NCI-H1092 treated with DMSO at 0.1 percent for 48 hours (cell line): ENCODE data around the gene MAP3K4.

Source experiments
- DNase-seq: peaks from one replicate; lab custom pipeline; 2025; lab: John Stamatoyannopoulos, UW

Gene MAP3K4

DNA sequence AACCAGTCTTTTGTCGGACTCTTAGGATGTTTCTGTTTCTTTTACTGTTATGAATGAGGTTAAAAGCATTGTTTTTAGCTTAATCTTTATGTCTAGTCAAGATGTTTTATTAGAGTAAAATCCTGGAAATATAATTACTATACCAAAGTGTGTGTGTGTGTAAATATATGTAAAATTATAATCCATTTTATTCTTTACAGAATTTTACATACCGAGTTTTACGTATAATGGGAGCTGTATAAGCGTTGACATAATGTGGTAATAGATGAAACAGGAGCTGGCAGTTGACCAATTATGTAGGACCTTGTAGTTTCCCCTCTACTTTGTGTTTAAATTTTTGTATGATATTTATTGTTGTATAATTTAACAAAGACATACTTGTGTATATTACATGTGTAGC is 16.7 kb downstream of the MAP3K4 start:
- no peak for DNase-seq

DNA sequence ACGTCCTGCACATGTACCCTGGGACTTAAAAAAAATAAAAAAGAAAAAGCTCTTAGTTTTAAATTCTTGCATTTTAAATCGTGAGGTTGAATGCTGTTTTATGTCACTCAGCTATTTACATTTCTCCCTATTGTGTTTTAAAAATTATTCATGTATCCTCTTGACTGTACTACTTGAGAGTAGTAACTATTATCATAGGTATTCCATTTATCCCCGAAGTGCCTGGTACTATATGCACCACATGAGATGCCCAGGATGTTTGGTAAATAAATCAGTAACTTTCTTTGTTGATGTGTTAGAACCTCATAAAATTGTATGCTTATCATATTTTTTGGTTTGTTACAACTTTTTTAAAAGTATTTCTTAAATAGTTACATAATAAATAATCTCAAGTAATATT is 18.4 kb downstream of the MAP3K4 start:
- no peak for DNase-seq

DNA sequence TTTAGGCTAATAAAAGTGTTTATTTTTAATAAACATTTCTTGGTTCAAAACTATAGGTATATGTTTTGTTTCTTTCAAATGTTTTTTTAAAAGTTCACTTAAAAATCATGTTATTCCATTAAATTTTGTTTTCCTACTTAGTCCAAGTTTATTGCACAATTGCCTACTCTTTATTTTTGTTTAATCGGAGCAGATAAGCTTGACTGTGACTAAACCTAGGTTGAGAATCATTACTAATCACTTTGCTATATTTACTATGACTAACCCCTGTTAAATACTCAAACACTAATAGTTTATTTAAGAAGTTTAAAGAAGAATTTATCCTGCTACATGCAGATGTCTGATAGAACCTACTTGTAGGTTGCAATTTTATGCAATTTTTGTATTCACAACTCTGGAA is 18.8 kb downstream of the MAP3K4 start:
- DNase-seq: no peak

DNA sequence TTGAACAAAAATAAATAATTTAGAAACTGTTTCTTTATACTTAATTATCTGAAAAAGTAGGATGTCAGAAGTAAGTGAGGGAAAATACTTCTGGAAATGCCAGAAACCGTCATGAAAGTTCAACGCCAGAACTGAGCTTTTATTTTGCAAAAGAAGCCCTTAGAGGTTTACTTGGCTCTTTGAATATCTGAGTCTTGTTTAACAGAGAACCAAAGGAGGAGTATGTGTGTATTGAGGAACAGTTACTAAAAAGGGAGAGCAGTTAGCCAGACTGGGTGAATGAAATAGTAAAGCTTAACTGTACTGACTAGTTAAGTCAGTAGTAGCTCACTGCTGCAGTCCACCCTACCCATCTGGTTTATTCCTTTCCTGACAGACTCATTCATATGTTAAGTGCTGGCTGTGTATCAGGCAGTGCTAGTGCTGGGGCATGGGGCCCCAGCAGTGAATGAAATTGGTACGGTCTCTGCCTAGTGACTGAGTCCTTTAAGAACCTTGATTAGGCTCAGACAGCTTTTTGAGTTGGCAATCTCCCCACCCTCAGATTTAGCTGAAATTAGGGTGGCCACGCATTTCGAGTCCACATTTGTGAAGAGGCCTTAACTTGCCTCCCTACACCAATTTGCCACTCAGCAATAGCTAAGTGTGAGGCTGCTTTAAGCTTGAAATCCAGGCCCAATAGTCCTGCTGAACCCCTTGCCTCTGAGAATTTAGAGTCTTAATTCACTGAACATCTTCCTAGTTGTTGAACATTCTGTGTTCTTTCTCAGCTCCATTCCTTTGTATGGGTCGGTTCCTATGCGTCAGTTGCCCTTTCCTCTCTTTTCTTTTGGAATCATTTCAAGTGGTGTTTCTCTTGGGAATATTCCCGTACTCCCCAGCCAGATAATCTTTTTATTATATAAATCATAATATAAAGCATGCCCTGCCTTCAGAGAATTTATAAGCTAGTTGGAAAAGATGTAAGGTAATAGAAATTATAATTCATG is 20.2 kb downstream of the MAP3K4 start:
- DNase-seq: no peak

DNA sequence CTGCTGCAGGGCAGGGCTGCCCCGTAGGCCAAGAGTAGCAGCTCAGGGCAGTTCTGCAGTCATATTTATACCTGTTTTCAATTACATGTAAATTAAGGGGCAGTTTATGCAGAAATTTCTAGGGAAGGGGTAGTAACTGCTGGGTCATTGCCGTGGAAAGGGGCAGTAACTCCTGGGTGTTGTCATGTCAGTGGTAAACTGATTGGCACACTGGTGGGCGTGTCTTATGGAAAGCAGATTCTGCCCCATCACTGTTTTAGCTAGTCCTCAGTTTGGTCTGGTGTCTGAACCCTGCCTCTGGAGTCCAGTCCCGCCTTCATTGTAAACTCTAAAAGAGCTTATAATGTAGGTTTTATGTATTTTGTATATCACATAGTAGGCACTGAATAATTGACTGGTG is 22.1 kb downstream of the MAP3K4 start:
- no peak for DNase-seq

DNA sequence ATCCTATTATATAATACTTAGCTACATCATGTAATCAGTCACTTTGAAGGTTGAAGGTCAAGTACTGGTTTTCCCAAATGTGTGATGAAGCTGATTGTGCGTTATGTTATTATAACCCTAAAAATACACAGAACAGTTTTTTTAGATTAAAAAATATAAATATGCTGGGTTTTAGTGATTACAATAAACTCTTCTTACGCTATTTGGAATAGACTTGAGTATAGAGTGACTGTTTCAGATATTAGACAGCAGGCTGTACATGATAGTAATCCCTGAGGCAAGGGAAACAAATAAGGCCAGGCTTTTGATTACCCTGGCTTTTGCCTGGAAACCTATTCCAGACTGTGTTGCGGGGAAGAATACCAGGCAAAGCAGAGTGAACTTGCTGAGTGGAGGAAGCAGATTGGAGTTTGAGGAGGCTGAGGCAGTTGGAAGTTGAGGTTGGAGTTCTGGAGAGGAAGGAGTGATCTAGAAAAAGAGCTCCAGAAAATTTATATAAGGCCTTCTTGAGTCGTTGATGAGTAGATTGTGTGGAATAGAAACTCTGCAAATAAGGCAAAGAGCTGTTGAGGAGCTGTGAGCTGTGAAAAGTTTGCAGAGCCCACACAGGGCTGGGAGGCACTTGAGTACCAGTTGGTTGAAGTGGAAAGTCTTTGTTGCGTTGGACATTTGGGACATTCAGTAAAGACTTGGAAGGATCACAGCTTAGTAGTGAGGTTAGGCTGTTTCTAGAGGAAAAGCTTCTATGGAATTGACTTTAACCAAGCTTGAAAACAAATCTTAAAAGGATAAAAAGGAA is 26.4 kb downstream of the MAP3K4 start:
- no peak for DNase-seq

DNA sequence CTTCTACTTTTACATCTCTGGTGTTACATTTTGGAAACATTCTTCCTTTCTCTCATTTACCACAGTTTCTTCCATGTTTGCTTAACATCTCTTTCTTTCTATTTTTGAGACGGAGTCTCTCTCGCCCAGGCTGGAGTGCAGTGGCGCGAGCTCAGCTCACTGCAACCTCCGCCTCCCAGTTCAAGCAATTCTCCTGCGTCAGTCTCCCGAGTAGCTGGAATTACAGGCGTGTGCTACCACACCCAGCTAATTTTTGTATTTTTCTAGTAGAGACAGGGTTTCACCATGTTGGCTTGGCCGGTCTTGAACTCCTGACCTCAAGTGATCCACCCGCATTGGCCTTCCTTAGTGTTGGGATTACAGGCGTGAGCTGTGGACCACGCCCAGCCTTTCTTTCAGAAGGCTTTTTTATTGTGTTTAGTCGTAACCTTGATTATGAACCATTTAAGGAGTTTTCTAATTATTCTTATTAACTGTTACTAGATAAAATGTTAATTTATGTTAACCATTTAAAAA is 27.8 kb downstream of the MAP3K4 start:
- DNase-seq: no peak

DNA sequence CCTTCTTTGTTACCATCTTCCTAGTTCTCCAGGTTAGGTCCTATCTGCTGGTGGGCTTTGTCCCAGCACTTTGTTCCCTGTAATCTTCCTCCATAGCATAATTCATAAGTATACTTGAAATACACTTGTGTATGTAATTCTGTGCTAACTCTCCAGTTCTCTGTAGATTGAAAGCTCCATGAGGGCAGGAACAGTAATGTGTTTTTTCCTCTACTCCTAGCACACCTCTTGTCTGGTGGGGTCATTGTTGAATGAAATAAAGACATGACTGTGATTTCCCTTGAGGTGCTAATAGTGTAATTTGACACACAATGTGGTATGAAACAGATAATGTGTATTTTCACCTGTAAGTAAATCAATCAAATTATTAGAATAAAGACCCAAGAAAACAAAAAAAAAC is 30.0 kb downstream of the MAP3K4 start:
- no peak for DNase-seq

DNA sequence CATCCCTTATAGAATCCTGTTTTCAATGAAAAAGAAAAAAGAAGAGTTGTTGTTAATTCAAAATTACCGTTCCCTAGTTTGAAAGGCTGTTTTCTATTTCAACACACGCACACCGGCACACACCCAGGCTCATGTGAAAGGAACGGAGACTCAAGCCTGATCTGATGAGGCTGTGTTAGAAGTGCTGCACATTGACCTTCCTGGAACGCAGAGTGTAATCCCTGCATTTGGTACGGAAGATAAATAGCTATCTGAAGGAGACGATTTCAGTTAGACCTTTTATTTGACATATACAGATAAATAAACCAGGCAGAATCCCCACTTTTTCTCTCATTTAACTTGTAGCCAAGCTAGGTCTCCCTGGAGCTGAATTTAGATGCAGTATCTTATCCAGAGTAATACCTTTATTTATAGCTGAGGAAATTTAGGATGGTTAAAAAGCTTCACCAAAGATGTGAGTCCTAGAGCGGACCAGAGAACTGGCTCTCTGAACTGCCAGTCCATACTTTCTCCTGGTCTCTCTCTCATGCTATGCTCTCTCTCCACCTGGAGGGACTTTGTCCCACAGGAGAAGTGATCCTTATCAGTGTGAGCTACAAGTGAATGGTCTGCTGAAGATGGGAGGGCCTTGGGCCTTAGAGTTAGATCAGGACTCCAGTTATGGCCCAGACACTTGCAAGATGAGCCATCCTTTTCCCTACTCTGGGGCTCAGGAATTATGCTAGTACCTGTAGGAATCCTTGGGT is 30.6 kb downstream of the MAP3K4 start:
- DNase-seq: no peak

DNA sequence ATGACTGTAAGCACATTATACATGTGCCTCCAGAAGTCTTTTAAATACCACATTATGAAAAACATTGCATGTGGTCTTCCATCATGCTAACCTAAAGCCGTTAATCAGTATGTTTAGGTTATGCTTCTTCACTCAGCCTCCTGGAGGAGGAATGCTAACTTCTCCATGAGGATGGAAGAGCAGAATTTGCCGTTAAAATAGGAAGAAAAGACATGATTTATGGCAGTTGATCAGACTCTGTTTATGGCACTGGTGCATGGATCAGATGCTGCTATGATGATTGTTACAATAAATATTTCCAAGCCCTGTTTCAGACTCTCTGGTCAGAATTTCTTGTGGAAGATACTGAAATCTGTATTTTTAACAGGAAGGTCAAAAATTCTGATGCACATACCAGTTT is 31.7 kb downstream of the MAP3K4 start:
- no peak for DNase-seq

DNA sequence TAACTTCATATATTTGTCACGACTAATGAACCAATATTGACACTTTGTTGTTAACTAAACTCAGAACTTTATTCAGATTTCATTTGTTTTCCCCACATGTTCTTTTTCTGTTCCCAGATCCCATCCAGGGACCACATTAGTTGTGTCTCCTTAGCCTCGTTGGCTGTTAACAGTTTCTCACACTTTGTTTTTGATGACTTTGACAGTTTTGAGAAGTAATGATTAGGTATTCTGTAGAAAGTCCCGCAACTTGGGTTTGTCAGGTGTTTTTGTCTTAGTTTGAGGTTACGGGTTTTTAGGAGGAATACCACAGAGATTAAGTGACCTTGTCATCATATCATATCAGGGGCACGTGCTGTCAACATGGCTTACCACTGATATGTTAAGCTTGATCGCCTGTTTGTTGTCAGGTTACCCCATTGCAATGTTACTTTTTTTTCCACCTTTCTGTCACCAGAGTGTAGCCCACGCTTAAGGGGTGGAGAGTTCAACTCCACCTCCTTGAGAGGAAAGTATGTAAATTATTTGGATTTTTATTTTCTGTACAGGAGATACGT is 32.9 kb downstream of the MAP3K4 start:
- DNase-seq: no peak

DNA sequence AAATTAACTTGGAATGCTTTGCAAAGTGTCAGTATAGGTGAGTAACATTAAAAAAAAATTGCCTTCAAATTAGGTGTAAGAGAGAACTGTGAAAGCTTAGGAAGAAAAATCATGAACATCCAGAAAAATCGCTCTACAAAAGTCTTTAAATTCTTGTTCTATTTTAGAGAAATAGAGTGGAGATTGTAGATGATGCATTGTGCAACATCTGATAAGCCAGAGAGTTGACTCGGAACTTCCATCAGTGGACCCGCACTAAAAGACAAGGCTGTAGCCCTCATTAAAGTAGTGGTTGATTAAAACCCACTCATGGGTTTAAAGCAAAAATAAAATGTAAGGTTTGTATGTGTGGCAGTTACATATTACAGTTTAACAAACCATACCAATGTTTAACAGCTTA is 35.8 kb downstream of the MAP3K4 start:
- DNase-seq: no peak

DNA sequence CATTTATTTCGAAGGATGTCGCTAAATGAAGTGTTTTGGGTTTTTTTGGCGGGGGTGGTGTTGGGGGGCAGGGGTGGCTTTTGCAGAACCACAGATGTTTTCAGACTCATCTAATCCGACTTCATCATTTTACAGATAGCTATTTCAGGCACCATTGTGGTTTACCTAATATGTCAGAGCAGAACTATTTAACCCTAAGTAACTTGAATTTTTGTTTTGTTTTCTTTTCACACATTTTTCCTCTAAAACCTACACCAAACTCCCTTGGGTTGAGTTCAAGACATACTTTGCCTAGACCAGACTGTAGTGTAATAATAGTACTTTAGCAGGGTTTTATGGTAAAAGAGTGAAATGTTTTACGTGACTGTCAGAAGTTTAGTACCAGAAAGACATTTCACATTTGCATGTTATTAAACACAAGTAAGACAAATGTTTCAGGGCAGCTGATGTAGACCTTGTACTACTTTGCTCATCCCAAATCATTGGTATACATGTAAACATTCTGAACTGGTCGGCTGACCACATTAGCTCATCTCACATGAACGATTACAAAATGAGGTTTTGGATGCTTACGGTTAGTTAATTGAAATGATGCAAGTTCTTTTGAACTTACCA is 37.7 kb downstream of the MAP3K4 start:
- DNase-seq: no peak

DNA sequence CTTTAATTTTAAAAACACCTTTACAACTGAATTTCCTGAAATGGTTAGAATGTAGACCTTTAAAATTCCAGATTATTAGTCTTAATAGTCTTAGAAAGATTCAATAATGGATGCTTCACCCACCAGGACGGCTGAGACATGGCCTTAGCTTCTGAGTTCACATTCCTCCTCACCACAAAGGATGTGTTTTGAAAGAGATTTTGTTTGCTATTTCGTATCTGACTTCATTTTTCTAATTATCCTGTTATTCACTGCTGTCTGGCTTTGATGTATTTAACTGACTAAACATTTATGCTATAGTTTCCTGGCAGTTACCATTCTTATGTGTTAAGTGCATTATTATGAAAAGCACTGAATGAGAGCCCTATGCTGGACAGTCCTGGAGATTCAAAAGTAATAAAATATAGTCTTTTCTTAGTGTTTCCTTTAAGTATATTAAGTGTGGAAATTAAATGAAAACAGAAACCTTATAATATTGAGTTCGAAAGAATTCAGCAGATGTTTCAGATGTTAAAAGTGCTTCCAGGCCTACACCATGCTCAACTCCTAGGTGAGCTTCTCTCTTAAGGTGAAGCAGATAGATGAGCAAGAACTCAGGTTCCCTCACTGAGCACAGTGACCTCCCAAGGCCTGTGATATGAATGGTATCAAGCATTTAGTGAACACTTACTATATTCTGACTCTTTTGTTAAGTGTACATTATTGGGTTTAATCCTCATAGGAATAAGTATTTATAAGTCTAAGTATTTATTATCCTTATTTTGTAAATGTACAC is 40.3 kb downstream of the MAP3K4 start:
- DNase-seq: no peak

DNA sequence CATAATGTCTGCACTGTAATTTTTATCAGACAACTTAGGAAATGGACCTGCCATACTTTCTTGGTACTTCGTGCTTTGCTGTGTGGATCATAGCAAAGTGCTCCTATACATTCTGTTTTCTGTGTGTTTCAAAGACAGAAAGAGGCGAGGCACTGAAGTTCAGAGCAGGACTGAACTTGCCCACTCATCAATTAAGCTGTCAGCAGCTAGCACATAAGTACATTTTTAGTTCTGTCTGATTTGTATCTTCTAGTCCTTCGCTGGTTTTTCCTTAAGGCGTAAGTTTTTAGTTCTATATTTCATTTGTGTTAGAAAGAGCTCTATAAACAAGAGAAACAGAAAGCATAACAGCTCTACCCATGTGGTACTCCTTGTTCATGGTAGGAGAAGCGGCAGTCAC is 42.1 kb downstream of the MAP3K4 start:
- no peak for DNase-seq

DNA sequence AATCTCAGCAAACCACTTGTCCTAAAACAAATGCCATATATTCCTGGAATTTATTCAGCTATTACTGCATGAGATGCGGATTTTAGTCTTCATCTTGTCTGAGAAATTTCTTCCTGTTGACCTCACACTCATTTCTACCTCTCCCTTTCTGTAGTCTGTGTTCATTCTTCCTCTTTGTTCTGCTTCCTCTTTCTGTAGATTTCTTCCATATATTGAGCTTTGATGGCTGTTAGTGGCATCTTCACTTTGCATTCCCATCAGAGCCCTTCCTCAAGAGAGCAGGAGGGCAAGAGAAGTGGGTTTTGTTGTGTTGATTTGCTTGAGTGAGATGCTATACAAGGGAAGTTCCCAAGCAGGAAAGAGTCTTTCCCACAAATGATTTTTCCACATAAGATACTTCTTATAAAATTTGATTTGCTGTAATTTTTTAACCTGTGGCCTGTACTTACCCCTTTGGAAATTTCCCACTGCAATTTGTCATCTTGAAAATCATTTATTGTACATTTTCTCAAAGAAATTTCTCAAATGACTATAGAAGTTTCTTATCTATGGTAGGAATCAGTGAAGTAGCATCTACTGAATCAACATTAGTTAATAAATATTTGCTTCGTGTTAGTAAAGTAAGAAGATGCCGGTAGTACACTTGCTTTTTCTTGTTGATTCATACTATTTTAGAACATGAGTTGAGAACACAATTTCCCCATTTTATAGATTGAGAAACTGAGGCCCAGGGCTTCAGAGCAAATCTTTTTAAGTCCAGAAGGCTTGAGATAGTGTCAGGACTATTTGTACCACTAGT is 43.8 kb downstream of the MAP3K4 start:
- DNase-seq: no peak

DNA sequence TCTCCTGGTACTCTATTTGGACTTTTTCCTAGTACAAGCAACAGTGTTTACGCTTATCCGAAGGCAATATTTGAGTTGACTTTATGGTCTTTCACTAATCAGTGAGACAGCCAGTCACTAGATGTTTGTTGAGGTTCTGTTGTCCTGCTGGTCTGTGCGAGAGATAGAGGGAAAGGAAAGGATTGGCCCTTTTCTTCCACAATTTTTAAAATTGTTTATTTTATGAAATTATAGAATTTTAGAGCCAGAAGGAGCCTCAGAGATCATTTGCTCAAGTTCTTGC is 44.4 kb downstream of the MAP3K4 start:
- DNase-seq: no peak

DNA sequence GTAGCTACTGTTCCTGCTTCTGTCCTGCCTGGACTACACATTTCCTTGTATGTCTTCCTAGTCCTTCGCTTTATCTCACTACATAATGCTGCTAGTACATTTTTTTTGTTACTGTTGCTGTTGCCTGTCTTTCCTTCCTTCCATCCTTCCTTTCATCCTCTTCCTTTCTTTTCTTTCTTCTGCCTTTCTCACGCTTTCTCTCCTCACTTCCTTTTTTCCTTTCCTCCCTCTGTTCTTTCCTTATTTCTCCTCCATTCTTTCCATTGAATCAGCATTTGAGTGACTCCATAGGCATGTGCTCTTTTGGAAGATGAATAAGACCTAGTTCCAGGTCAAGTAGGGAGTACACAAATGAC is 46.3 kb downstream of the MAP3K4 start:
- DNase-seq: no peak

DNA sequence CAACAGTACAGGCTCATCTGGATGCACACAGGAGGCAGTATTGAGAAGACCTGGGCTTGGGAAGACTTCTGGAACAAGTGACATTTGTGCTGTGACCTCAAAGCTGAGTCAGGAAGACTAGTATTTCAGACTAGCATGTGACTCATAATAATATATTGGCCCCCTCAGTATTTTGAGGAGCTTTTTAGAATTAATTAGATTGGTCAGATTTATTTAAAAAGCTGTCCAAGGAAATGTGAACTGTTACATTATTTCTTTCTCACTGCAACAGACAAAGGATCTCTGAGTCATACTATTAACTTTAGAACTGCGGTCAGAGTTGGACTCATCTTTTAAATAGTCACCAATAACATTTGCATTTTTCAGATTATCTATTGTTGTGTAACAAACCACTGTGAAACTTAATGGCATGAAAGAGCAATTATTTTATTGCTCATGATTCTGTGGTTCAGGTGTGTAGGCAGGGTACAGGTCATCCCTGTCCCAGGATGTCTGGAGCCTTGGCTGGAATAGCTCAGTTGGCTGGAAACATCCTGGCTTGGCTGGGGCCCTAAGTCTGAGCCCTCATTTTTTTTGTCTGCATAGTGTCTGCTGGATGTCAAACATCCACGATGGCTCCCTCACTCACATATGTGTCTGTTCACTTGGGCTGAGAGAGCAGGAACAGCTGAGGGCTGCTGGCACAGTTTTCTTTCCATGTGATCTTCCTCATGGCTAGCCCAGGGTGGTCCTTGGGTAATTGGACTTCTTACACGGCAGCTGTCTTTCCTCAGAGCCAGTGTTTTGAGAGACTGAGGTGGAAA is 46.9 kb downstream of the MAP3K4 start:
- DNase-seq: no peak
